NK-92 treated with Interleukin-12 subunit alpha and Interleukin-12 subunit beta, amount 100 ng/mL, for 24 hours (cell line): ENCODE results near the gene ACACB.

Experiments used
- DNase-seq: peaks from one replicate; lab custom pipeline; 2025; lab: John Stamatoyannopoulos, UW

Gene ACACB

GRCh38 chr12:109278912-109279311, 162.5 kb downstream of the ACACB start:
- no peak for DNase-seq

DNA sequence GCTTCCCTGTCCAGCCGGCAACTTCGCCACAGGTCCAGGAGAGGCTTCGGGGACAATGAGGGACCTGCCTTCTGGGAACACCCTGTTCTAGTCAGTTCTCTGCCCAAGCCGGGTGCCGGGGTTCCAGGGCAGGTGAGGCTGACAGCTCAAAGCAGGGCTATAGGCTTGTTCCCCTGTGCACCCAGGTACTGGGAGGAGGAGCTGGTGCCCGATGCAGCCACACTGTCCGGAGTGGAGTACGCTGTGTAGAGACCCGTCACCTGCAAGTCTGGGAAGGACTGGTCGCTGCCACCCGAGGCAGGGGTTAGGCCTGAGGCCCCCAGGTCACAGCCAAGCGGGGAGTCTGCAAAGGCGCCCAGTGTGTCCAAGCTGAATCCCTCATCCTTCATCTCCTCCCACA, 163.1 kb downstream of the ACACB start:
- no peak for DNase-seq

DNA sequence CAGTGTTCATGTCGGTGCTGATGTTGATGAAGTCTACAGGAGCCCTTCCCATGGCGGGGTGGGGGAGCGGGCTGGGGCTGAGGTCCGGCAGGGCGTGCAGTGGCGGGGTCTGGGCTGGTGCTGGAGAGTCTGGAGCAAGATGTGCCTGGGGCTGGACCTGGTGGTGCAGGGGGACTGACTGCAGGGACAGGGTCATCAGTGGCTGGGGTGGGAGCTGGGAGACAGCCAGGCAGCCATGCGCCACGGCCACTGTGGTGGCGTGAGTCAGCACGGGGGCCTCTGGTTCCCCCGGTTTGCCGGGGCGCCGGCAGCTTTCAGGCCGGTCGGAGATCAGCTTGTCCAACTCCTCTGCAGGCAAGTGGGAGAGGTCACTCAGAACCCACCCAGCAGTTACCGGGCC, 165.1 kb downstream of the ACACB start:
- DNase-seq = no peak

GRCh38 chr12:109284392-109284791, 168.0 kb downstream of the ACACB start:
- no peak for DNase-seq

- DNase-seq = no peak
Measured at GRCh38 chr12:109286252-109286651, 169.9 kb downstream of the ACACB start.

DNA sequence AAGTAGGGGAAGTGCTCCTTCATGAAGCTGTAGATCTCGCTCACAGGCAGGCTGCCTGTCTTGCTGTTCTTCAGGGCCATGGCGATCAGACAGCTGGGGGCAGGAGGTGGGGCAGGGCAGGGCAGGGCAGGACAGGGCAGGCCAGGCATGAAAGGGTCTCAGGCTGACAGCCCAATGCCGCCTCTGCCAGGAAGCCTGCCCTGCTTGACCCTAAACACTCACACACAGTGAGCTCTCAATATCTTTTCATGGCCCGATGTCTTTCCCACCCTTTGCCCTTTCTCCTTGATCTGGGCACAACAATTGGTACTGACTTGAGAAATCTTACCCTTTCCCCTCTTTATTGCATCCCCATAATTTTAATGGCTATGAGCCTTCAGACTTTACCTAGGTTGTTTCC, 170.3 kb downstream of the ACACB start:
- DNase-seq = no peak

GRCh38 chr12:109287181-109287580, 170.8 kb downstream of the ACACB start:
- DNase-seq = no peak

- DNase-seq = no peak
Measured at GRCh38 chr12:109287811-109288469, 171.6 kb downstream of the ACACB start.

GRCh38 chr12:109288571-109288970, 172.2 kb downstream of the ACACB start:
- no peak for DNase-seq

DNA sequence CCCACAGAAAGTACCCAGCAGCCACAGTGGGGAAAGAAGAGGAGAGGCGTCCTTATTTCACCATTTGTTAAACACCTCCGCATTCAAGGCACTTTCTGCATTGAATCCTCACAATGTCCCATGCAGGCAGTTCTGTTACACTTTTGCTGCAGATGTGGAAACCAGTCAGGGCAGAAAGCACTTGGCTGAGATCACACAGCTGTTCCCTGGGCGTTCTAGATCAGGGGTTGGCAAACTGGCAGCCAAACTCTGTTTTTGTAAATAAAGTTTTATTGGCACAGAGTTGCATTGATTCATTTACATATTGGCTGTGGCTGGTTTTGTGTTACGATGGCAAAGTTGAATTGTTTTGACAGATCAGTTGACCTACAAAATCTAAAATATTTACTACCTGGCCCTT, 172.6 kb downstream of the ACACB start:
- no peak for DNase-seq

GRCh38 chr12:109289551-109289950, 173.2 kb downstream of the ACACB start:
- DNase-seq = no peak

- DNase-seq = no peak
Measured at GRCh38 chr12:109290061-109290460, 173.7 kb downstream of the ACACB start.

DNA sequence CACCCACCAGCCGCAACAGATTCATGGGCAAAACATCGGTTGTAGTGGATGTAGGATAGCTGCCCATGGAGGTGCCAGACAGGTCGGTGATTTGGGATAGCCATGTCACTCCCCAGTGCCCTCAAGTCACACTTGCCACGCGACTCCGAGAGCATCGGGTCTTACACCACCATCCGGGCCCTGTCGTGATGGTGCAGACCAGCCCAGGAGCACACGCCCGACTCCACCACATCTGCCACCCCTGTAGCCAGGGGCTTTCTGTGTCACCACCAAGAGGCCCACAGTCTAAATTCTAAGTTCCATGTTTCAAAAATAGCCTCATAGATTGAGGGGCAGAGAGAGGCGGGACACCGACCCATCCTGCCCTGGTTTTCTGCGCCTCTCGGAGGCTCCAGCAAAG, 174.7 kb downstream of the ACACB start:
- no peak for DNase-seq

GRCh38 chr12:109291521-109292341, 175.3 kb downstream of the ACACB start:
- no peak for DNase-seq

DNA sequence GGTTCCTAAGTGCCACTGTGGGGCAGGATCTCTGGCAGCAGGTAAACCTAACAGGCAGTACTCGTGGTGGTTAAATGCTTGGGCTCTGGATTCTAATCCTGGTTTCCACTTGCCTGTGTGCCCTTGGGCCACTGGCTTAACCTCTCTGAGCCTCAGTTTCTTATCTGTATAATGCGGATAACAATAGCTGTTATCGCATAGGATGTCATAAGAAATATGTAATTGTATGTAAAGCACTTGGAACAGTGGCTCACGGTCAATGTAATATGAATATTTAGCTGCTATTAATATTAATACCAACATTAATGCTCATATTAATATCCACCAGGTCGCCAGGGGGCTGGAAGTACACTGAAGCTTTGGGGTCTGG, 175.9 kb downstream of the ACACB start:
- no peak for DNase-seq

DNA sequence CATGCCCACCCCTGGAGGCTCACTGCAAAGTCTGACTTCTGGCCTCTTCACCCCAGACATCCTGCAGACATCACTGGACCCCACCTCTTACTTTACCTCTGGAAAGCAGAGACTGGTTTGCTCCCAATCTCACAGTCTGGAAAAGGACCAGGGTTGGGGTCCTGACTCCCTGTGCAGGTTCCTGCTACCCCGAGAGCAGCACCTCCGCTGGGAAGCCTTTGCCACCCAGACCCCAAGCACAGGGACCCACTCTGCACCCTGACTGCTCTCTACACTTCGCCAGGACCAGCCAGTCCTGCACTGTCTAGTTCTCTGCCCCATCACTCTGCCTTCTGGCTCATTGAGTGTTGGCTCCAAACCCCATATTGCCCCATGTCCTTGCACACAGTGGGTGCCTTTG, 176.7 kb downstream of the ACACB start:
- no peak for DNase-seq

DNA sequence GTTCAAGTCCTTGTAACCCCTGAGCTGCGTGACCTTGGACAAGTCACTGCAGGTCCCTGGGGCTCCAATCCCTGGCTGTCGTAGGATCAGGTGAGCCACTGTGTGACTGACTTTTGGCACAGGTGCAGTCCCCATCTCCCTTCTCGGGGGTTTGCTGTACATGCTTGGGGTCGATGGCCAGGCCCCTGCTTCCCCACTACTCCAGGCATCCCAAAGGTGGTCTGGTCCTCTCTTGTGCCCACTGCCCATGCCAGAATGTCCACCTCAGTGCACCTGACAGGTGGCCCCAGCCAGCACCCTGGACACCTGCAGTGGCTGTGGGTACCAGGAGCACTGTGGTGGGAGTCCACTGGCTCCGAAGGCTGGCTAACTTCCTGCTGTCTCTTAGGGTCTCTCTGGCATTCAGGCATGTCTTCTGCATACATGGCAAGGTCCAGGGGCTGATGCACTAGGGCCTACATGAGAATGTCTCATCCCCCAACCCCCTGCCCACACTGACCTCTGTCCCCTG, 178.0 kb downstream of the ACACB start:
- DNase-seq = no peak

- DNase-seq = no peak
Measured at GRCh38 chr12:109295764-109296425, 179.5 kb downstream of the ACACB start.

- DNase-seq = no peak
Measured at GRCh38 chr12:109296431-109296830, 180.0 kb downstream of the ACACB start.

DNA sequence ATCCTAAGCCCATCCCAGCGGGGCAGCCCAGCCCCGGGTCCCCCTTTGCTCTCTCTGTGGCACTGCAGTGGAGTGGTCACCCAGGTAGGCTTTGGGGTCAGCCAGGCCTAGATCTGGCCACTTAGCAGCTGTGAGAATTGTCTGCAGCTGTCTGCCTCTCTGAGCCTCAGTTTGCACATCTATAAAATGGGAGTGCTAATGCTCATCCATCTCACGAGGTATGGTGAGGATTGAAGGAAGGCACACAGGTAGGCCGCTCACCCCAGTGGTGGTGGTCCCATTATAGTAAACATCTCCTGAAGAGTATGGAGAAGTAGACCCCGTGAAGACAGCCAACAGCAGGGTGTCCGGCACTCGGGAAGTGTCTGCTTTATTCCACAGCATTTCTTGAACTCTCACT, 183.5 kb downstream of the ACACB start:
- DNase-seq = no peak

GRCh38 chr12:109301643-109302168, 185.3 kb downstream of the ACACB start:
- no peak for DNase-seq

DNA sequence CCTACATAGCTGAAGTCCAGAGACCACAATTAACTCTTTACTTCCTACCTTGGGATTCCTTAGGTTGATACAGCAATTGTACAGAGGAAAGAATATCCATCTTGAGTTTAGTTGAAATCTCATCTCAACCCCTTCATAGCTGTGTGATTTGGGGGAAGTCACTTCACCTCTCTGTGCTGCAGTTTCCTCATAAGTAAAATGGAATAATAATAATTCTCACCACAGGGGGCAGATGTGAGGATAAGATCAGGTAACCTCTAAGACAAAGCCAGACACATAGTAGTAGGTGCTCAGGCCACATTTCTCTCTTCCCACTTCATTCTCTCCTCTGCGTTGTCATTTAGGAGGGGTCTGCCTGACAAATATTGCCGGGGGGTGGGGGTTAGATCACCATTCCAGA, 186.0 kb downstream of the ACACB start:
- no peak for DNase-seq

- DNase-seq = no peak
Measured at GRCh38 chr12:109302770-109303169, 186.4 kb downstream of the ACACB start.
